ENCODE data around the gene FTCD.

GRCh38 chr21:46100426-46100825 is 55.0 kb downstream of the FTCD start:
- no peak for TF ChIP-seq HNRNPK (IDR thresholded peaks at IDR 0.05; ENCODE audit: low read depth, low read length, poor library complexity, severe bottlenecking)
- no peak for TF ChIP-seq ZC3H11A (IDR thresholded peaks at IDR 0.05; ENCODE audit: low read depth, low read length)
- TF ChIP-seq, protein P1, sequence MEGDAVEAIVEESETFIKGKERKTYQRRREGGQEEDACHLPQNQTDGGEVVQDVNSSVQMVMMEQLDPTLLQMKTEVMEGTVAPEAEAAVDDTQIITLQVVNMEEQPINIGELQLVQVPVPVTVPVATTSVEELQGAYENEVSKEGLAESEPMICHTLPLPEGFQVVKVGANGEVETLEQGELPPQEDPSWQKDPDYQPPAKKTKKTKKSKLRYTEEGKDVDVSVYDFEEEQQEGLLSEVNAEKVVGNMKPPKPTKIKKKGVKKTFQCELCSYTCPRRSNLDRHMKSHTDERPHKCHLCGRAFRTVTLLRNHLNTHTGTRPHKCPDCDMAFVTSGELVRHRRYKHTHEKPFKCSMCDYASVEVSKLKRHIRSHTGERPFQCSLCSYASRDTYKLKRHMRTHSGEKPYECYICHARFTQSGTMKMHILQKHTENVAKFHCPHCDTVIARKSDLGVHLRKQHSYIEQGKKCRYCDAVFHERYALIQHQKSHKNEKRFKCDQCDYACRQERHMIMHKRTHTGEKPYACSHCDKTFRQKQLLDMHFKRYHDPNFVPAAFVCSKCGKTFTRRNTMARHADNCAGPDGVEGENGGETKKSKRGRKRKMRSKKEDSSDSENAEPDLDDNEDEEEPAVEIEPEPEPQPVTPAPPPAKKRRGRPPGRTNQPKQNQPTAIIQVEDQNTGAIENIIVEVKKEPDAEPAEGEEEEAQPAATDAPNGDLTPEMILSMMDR (IDR thresholded peaks at IDR 0.05 in 2 of 3, conservative IDR thresholded peaks at IDR 0.05 in 1 of 3; ENCODE audit: insufficient read depth in 2 of 3, low read depth in 1 of 3, low read length in 3 of 3): no peak
- TF ChIP-seq TRIM25 (IDR thresholded peaks at IDR 0.05; ENCODE audit: borderline replicate concordance): no peak
- TF ChIP-seq FIP1L1 (IDR thresholded peaks at IDR 0.05; ENCODE audit: low read depth, low read length, poor library complexity, severe bottlenecking): no peak
- TF ChIP-seq FOXK1 (CRISPR knock-in tag; IDR thresholded peaks at IDR 0.05; ENCODE audit: borderline replicate concordance): no peak
- no peak for TF ChIP-seq NR2C1 (IDR thresholded peaks at IDR 0.05)
- no peak for TF ChIP-seq NR2C1 (tag; IDR thresholded peaks at IDR 0.05)
- TF ChIP-seq, protein P2, sequence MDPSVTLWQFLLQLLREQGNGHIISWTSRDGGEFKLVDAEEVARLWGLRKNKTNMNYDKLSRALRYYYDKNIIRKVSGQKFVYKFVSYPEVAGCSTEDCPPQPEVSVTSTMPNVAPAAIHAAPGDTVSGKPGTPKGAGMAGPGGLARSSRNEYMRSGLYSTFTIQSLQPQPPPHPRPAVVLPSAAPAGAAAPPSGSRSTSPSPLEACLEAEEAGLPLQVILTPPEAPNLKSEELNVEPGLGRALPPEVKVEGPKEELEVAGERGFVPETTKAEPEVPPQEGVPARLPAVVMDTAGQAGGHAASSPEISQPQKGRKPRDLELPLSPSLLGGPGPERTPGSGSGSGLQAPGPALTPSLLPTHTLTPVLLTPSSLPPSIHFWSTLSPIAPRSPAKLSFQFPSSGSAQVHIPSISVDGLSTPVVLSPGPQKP (CRISPR knock-in tag; IDR thresholded peaks at IDR 0.05): no peak
